ENCODE results near the gene MTF1.
"Not testable (repeated sequence)": the region's sequence is repeated elsewhere in the genome, so short reads cannot be mapped to it uniquely, and the experiment has no call there.

Gene MTF1

GRCh38 chr1:37859507-37860345, at the start of gene MTF1:
MTF1 (minus strand) TSS chr1:37859592; CDS start chr1:37857658, 1,934 bp downstream.
- CTCF ChIA-PET: interaction anchor here (0.6 to 1.9 kb wide), 11 partner anchors 8 to 627 kb away, joined by 3 to 8 read pairs (median 3); no protein-coding TSS in a partner anchor

GRCh38 chr1:37908531-37908930, 49.1 kb upstream of the MTF1 start:
- DNase-seq (ENCODE audit: extremely low spot score); CTCF ChIA-PET; POLR2A ChIA-PET: not testable (repeated sequence)

More at GRCh38 chr1:37859507-37860345, at the start of gene MTF1:
- POLR2A ChIA-PET: interaction anchor here (0.8 to 3.0 kb wide), 20 partner anchors 9 to 257 kb away, joined by 3 to 31 read pairs (median 4); partner anchors contain the start of genes C1orf122, MANEAL, POU3F1 and UTP11
- TF ChIP-seq NFRKB (IDR thresholded peaks at IDR 0.05) (no peak), ELF4 (IDR thresholded peaks at IDR 0.05) (peak; percentile 56), PKNOX1 (IDR thresholded peaks at IDR 0.05) (peak; percentile 31; the same call in 1 of the 2 replicates), L3MBTL2 (conservative IDR thresholded peaks at IDR 0.05) (peak; percentile 86), HDGF (IDR thresholded peaks at IDR 0.05; ENCODE audit: borderline replicate concordance) (peak; percentile 96; the same call in 1 of the 2 replicates)
- DNase-seq (ENCODE audit: extremely low spot score): peak; percentile 99

- not testable (repeated sequence) for DNase-seq (ENCODE audit: extremely low spot score)
- CTCF ChIA-PET: interaction anchor here (0.5 kb wide), 1 partner anchor 12 kb away, joined by 3 read pairs; no protein-coding TSS in a partner anchor
- POLR2A ChIA-PET: interaction anchor here (0.6 kb wide), 1 partner anchor 110 kb away, joined by 4 read pairs; no protein-coding TSS in a partner anchor
These were observed 48.2 kb upstream of the MTF1 start for GRCh38 chr1:37907416-37908125.

GRCh38 chr1:37906591-37906990, 47.2 kb upstream of the MTF1 start:
- CTCF ChIA-PET; POLR2A ChIA-PET; DNase-seq (ENCODE audit: extremely low spot score): not testable (repeated sequence)

- ChIA-PET POLR2A (no interaction called here), CTCF (interaction anchor here (0.9 kb wide), 1 partner anchor 70 kb away, joined by 4 read pairs; no protein-coding TSS in a partner anchor)
- no peak for DNase-seq (ENCODE audit: extremely low spot score)
- TF ChIP-seq ARNT (IDR thresholded peaks at IDR 0.05) (no peak), HDGF (IDR thresholded peaks at IDR 0.05; ENCODE audit: borderline replicate concordance) (no peak), LEF1 (IDR thresholded peaks at IDR 0.05; ENCODE audit: borderline replicate concordance) (no peak), FOXA1 (IDR thresholded peaks at IDR 0.05) (no peak), FOXK2 (IDR thresholded peaks at IDR 0.05) (no peak), SP1 (IDR thresholded peaks at IDR 0.05) (no peak), L3MBTL2 (conservative IDR thresholded peaks at IDR 0.05) (no peak), ZNF384 (IDR thresholded peaks at IDR 0.05) (no peak), SUZ12 (IDR thresholded peaks at IDR 0.05) (no peak), TARDBP (IDR thresholded peaks at IDR 0.05) (no peak), PKNOX1 (IDR thresholded peaks at IDR 0.05) (no peak), FOXM1 (IDR thresholded peaks at IDR 0.05; ENCODE audit: borderline replicate concordance) (no peak), CTBP1 (IDR thresholded peaks at IDR 0.05; ENCODE audit: borderline replicate concordance) (no peak), NFRKB (IDR thresholded peaks at IDR 0.05) (no peak)
These were observed 46.3 kb upstream of the MTF1 start for GRCh38 chr1:37905727-37906126.

- DNase-seq (ENCODE audit: extremely low spot score); POLR2A ChIA-PET: not testable (repeated sequence)
- CTCF ChIA-PET: interaction anchor here (0.7 kb wide), 1 partner anchor 52 kb away, joined by 3 read pairs; no protein-coding TSS in a partner anchor
These were observed 44.5 kb upstream of the MTF1 start for GRCh38 chr1:37903921-37904320.

GRCh38 chr1:37902983-37903382, 43.6 kb upstream of the MTF1 start:
- POLR2A ChIA-PET: no interaction called here
- no peak for TF ChIP-seq ELF4 (IDR thresholded peaks at IDR 0.05)
- TF ChIP-seq HDGF (IDR thresholded peaks at IDR 0.05; ENCODE audit: borderline replicate concordance): no peak
- TF ChIP-seq ZNF384 (IDR thresholded peaks at IDR 0.05): no peak
- TF ChIP-seq SP1 (IDR thresholded peaks at IDR 0.05): no peak
- TF ChIP-seq SUZ12 (IDR thresholded peaks at IDR 0.05): no peak
- TF ChIP-seq FOXA1 (IDR thresholded peaks at IDR 0.05): no peak
- TF ChIP-seq BHLHE40 (IDR thresholded peaks at IDR 0.05; ENCODE audit: borderline replicate concordance): no peak
- TF ChIP-seq PKNOX1 (IDR thresholded peaks at IDR 0.05): no peak
- TF ChIP-seq FOXM1 (IDR thresholded peaks at IDR 0.05; ENCODE audit: borderline replicate concordance): no peak
- no peak for TF ChIP-seq LEF1 (IDR thresholded peaks at IDR 0.05; ENCODE audit: borderline replicate concordance)
- no peak for TF ChIP-seq ARNT (IDR thresholded peaks at IDR 0.05)
- TF ChIP-seq NFRKB (IDR thresholded peaks at IDR 0.05): no peak
- DNase-seq (ENCODE audit: extremely low spot score): no peak
- CTCF ChIA-PET: no interaction called here

All from HEK293T (cell line).